ENCODE measurements around the gene TRIM60.
"Not testable (repeated sequence)": the region's sequence is repeated elsewhere in the genome, so short reads cannot be mapped to it uniquely, and the experiment has no call there.

Gene TRIM60

GRCh38 chr4:165055601-165056000, 23.8 kb downstream of the TRIM60 start:
- no peak for DNase-seq

GRCh38 chr4:165058666-165059065, 26.9 kb downstream of the TRIM60 start:
- DNase-seq = no peak

- DNase-seq = no peak
Observed at GRCh38 chr4:165059386-165059785, 27.6 kb downstream of the TRIM60 start.

GRCh38 chr4:165060938-165061337, 29.1 kb downstream of the TRIM60 start:
- no peak for DNase-seq

GRCh38 chr4:165070560-165070959, 38.8 kb downstream of the TRIM60 start:
- DNase-seq = no peak

GRCh38 chr4:165073346-165073745, 41.5 kb downstream of the TRIM60 start:
- DNase-seq = not testable (repeated sequence)

GRCh38 chr4:165077034-165077578, 45.3 kb downstream of the TRIM60 start:
- DNase-seq = no peak

GRCh38 chr4:165079476-165079875, 47.7 kb downstream of the TRIM60 start:
- DNase-seq = no peak

GRCh38 chr4:165084787-165085186, 53.0 kb downstream of the TRIM60 start:
- DNase-seq = not testable (repeated sequence)

- no peak for DNase-seq
Observed at GRCh38 chr4:165085946-165086345, 54.1 kb downstream of the TRIM60 start.

GRCh38 chr4:165088366-165088765, 56.6 kb downstream of the TRIM60 start:
- no peak for DNase-seq

All from activated CD8-positive, alpha-beta memory T cell treated with anti-CD3 and anti-CD28 coated beads, Interleukin-2, amount 50 U/mL, for 48 hours (primary cell).